ENCODE measurements around the gene TRIM45. TPM values are rescaled to one million over a fixed set of nuclear protein-coding genes. Genes with fewer than 3 reads are reported as not detected.
"Not testable (repeated sequence)": the region's sequence is repeated elsewhere in the genome, so short reads cannot be mapped to it uniquely, and the experiment has no call there.

The TRIM45 gene
- total and polyA plus RNA-seq, 11 donors = 1.4 to 22.2 (median 9.0) TPM

DNA sequence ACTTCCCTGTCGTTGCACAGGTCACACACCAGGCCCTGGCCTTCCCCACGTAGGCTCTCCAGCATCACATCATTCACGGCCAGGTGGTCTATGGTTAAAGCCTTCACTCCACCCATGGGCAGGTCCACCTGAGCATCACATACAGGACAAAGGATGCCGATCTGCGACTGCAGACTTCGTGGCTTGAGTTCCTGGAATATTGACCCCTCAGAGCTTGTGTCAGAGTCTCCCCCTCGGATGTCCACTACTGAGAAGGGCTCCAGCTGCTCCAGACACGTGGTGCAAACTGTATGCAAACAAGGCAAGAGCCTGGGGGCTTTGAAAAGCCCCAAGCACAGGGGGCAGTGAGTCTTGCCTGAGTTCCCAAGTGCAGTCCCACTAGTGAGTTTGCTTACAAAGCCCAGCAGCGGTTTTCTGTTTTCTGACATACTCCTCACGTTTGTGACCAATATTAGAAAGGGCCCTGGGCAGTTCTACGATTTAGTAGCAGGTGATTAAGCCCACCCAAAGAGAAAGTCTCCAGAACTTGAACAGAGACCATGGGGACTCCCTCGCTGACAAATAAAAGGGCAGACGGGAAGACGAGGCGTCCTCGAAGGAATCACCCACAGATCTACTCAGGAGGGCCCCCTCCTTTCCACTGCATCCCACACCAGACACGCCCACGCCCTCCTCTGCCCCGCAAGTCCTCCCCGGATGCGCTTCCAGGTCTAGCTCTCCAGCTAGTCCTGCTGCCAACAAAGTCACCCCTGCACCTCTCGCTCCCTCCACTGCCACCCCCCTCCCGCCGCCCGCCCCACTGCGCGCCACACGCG, 568 bp downstream of the TRIM45 start:
- Histone ChIP-seq H3K36me3 (peaks cover 0 to 13% (median 0%) of the 10 kb centered on the region in 9 donors), H3K4me1 (peaks cover 0 to 44% (median 19%) of the 10 kb centered on the region in 12 donors), H3K27ac (peak overlapping the region; percentile 88 to 99 (median 94)), H3K9me3 (no peaks in the 10 kb centered on the region), H3K27me3 (no peaks in the 10 kb centered on the region), H3K4me3 (peak overlapping the region; percentile 40 to 88 (median 75))
- TF ChIP-seq POLR2A (IDR thresholded peaks at IDR 0.05) = no peak
- TF ChIP-seq CTCF (IDR thresholded peaks at IDR 0.05) = no peak
- peak; percentile 3 to 59 (median 34) for ATAC-seq
- intact Hi-C loops (cut with DNase I) = loop anchor here in 9 of 10 donors (2.0 to 10.0 kb wide), 10 partner anchors 46 to 246 kb away; partner anchors contain the start of gene MAN1A2 (in 5 of the 9)
- WGBS, 4 donors = 11 to 16% (median 12%) methylated on average over 28 to 29 of the region's 29 CpGs
- no peak for DNase-seq

DNA sequence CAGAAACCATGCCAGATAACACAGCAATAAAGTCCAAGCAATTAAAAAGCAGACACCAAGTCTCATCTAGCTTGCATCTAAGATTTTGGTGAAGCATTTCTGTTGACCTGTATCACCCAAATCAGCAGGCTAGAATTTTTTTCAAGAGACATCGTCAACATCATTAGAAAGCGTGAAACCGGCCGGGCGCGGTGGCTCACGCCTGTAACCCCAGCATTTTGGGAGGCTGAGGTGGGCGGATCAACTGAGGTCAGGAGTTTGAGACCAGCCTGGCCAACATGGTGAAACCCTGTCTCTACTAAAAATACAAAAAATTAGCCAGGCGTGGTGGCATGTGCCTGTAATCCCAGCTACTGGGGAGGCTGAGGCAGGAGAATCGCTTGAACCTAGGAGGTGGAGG, 2.4 kb downstream of the TRIM45 start:
- DNase-seq, H3K4me3 ChIP-seq, H3K9me3 ChIP-seq, ATAC-seq, H3K27me3 ChIP-seq: not testable (repeated sequence)
- Histone ChIP-seq H3K27ac (peak overlapping the region in 2 of 12 donors; percentile 13 to 98), H3K4me1 (peaks cover 0 to 44% (median 19%) of the 10 kb centered on the region in 12 donors), H3K36me3 (peaks cover 0 to 31% (median 5%) of the 10 kb centered on the region in 9 donors)
- 96 to 98% (median 98%) methylated on average over 10 of the region's 10 CpGs for WGBS, 4 donors
- intact Hi-C loops (cut with DNase I) = loop anchor here in 1 of 10 donors (5.0 kb wide), 1 partner anchor 47 kb away; no protein-coding TSS in a partner anchor

- ATAC-seq (no peak), DNase-seq (peak in 1 of 5 donors; percentile 35)
- no peak overlapping the region for H3K27ac ChIP-seq
- H3K9me3 ChIP-seq = no peaks in the 10 kb centered on the region
- peaks cover 0 to 44% (median 19%) of the 10 kb centered on the region in 12 donors for H3K4me1 ChIP-seq
- H3K36me3 ChIP-seq = peaks cover 0 to 41% (median 9%) of the 10 kb centered on the region in 9 donors
- no peak for TF ChIP-seq CTCF (IDR thresholded peaks at IDR 0.05)
- no peak for TF ChIP-seq POLR2A (IDR thresholded peaks at IDR 0.05)
- H3K4me3 ChIP-seq = no peak overlapping the region
- intact Hi-C loops (cut with DNase I) = loop anchor here in 1 of 10 donors (5.0 kb wide), 1 partner anchor 46 kb away; no protein-coding TSS in a partner anchor
- no peaks in the 10 kb centered on the region for H3K27me3 ChIP-seq
- 83 to 88% (median 86%) methylated on average over 11 to 12 of the region's 12 CpGs for WGBS, 4 donors
Measured at GRCh38 chr1:117118137-117118536, 3.4 kb downstream of the TRIM45 start.

GRCh38 chr1:117117697-117118096, 3.9 kb downstream of the TRIM45 start:
- TF ChIP-seq POLR2A (IDR thresholded peaks at IDR 0.05) (no peak), CTCF (IDR thresholded peaks at IDR 0.05) (no peak)
- WGBS, 4 donors = 41 to 89% (median 66%) methylated on average over 2 of the region's 2 CpGs
- H3K36me3 ChIP-seq = peaks cover 0 to 44% (median 13%) of the 10 kb centered on the region in 9 donors
- peaks cover 0 to 44% (median 19%) of the 10 kb centered on the region in 12 donors for H3K4me1 ChIP-seq
- intact Hi-C loops (cut with DNase I) = loop anchor here in 1 of 10 donors (5.0 kb wide), 1 partner anchor 45 kb away; no protein-coding TSS in a partner anchor
- H3K9me3 ChIP-seq = no peaks in the 10 kb centered on the region
- DNase-seq = no peak
- ATAC-seq = no peak
- H3K4me3 ChIP-seq = no peak overlapping the region
- H3K27ac ChIP-seq = no peak overlapping the region
- H3K27me3 ChIP-seq = no peaks in the 10 kb centered on the region
